ENCODE measurements around the gene GLIS2. TPM values are rescaled to one million over a fixed set of nuclear protein-coding genes. Genes with fewer than 3 reads are reported as not detected.

Gene GLIS2
- total RNA-seq, 1 experiment from 2014 or later: 3.2 TPM

- peak; percentile 56 for DNase-seq (ENCODE audit: low spot score)
These were observed 3.9 kb downstream of the GLIS2 start for GRCh38 chr16:4319454-4320421.

GRCh38 chr16:4320571-4321137, 4.8 kb downstream of the GLIS2 start:
- DNase-seq (ENCODE audit: low spot score): no peak

- DNase-seq (ENCODE audit: low spot score): no peak
These were observed 5.6 kb downstream of the GLIS2 start for GRCh38 chr16:4321286-4322120.

- DNase-seq (ENCODE audit: low spot score): no peak
These were observed 6.5 kb downstream of the GLIS2 start for GRCh38 chr16:4322121-4323052.

- no peak for DNase-seq (ENCODE audit: low spot score)
These were observed 7.4 kb downstream of the GLIS2 start for GRCh38 chr16:4323071-4323844.

- DNase-seq (ENCODE audit: low spot score): peak; percentile 65
These were observed 8.1 kb downstream of the GLIS2 start for GRCh38 chr16:4323845-4324488.

- no peak for DNase-seq (ENCODE audit: low spot score)
These were observed 8.8 kb downstream of the GLIS2 start for GRCh38 chr16:4324492-4325252.

GRCh38 chr16:4325253-4325758, 9.4 kb downstream of the GLIS2 start:
- no peak for DNase-seq (ENCODE audit: low spot score)

GRCh38 chr16:4327386-4328045, 11.6 kb downstream of the GLIS2 start:
- no peak for DNase-seq (ENCODE audit: low spot score)

- DNase-seq (ENCODE audit: low spot score): peak; percentile 31
These were observed 12.3 kb downstream of the GLIS2 start for GRCh38 chr16:4328046-4328781.

- DNase-seq (ENCODE audit: low spot score): peak; percentile 75
These were observed 13.2 kb downstream of the GLIS2 start for GRCh38 chr16:4328782-4329775.

- peak; percentile 39 for DNase-seq (ENCODE audit: low spot score)
These were observed 14.5 kb downstream of the GLIS2 start for GRCh38 chr16:4330277-4330874.

- no peak for DNase-seq (ENCODE audit: low spot score)
These were observed 16.2 kb downstream of the GLIS2 start for GRCh38 chr16:4332083-4332482.

- DNase-seq (ENCODE audit: low spot score): no peak
These were observed 16.9 kb downstream of the GLIS2 start for GRCh38 chr16:4332623-4333307.

- DNase-seq (ENCODE audit: low spot score): no peak
These were observed 17.4 kb downstream of the GLIS2 start for GRCh38 chr16:4333308-4333638.

All from A172 (cell line).